Pons (tissue), 1 donor: ENCODE measurements around the gene RFX5.

ENCODE experiments used
- DNase-seq: peaks from one replicate; pipeline ENCODE4 v3.0.0-alpha.2; 2016; ENCODE audit warnings: low spot score

Gene RFX5

DNA sequence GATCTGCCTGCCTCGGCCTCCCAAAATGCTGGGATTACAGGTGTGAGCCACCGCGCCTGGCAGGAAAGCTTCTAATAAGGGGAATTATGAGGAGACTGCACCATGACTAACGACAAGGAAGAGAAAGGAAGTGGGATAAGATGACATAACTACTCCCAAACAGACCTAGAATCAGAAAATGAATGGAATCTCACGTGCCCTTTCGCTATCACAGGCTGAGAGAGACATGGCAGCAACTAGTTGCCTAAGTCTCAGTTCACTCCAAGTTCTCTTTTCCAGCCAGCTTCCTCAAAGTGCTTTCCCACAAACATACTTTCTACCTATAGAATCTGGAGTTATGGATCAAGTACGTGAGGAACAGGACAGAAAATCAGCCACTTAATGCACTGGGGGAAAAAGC, 21.8 kb downstream of the RFX5 start:
- no peak for DNase-seq

DNA sequence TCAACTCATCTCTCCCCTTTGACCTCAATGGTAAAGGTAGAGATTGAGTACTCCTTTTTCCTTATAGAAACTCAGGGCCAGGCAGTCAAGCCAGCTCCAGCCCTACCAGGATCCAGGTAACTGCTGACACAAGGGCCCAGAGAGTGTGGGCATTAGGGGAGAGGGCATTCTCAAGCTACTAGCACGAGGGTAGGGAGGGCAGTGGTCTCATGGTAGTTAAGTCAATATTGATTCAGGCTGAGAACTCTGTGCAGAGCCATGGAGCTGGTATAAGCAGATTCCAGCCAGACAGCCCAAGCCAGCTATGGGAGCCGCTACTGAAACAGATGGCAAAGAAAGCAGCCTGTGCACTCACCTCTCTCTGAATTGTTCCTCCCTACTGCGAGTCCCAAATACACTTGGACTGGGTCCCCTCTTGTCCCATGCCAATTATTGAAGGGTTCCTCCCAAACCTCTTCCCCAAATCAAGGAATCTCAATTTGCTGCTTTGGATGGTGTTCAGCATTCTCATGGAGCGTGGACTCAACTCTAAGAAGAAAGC, 22.6 kb downstream of the RFX5 start:
- no peak for DNase-seq

DNA sequence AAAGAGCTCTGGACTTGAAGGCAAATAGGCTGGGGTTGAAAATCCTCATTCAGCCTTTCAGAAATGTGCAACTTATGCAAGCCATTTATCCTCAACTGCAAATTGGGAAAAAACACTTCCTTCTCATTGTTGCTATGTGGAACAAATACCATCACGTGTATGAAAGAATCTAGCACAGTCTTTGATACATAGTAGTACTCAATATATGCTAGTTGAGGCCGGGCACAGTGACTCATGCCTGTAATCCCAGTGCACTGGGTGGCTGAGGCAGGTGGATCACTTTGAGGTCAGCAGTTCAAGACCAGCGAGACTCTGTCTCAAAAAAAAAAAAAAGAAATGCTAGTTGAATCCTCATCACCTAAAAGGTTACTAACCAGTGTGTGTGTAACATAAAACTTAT, 28.1 kb downstream of the RFX5 start:
- DNase-seq, result no peak

DNA sequence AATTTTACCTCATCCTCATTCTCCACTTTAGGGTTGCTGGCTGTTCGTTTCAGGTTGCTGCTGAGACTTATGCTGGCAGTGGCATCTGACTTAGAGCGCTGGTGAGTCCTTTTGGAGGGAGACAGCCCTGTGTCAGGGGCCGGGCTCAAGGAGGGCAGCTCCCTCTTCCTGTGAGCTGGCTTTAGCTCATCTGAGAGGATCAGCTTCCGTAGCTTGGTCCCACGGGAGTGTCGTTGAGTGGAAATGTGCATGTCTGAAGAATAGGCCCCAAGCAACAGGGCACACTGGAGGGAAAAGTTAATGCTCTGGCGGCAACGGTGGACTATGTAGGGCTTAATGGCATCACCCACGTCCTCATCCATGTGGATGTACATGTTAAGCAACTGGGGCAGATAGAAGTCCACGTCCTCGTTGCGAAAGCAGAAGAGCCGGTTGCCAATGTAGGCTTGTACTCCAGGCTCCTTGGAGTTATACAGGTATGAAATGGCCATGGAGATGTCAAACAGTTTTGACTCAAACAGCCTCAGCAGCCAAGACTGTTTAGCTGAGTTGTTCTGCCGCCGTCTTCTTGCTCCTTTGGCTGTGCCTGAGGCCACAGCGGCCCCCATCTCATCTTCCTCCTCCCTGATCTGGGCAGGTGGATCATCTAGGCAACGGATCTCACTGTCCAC, 31.4 kb downstream of the RFX5 start:
- DNase-seq, result no peak

DNA sequence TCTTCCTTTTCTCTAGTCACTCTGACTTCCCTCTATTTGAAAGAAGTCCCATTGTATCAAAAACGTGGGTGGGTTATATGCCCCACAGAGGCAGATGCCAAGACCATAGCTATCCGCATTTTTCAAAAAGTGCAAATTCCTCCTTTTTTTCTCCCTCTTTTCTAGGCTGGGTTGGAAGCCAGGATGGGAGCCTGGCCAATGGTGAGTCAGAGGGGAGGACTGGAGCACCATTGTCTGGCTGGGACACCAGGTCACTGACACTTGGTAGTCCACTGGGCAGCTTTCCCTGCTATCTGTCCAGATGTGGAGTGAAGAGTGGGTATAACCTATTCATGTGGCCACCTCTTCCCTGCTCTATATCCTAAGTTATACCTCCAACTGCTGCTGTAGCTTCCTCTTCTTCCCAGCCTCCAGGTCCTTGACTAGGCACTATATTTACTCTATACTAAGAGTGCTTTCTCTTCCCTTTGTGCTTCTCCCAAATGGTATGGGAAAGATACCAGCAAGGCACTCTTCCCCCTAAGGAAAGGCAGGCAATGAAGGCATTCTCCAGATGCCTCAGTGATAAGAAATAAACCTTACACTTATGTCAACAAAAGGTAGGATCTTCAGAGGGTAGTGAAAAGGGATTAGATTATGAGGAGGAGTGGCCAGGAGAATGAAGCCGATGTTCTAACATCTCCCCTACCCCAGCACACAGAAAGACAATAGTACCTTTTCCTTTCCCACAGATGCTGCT, 32.7 kb downstream of the RFX5 start:
- peak; percentile 98 for DNase-seq

DNA sequence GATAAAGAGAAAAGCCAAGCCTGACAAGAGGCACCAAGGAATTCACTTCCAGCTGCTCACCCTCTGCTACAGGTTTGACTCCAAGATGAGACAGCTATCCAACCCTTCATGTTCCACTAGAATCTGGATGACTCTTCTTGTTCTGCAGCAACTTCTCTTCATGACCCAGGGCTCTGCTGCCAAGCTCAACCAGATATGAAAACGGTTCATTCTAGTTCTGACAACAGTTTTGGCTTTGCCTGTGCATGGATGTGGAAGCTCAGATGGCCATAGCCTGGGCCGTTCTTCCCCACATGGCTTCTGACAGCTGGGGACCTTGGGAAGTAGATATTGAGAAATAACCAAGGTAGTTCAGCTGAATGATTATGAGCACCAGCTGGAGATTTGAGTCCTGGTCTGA, 33.6 kb downstream of the RFX5 start:
- peak; percentile 52 for DNase-seq

GRCh38 chr1:151312826-151313225, 34.2 kb downstream of the RFX5 start:
- no peak for DNase-seq

- no peak for DNase-seq
Measured at GRCh38 chr1:151312411-151312810, 34.6 kb downstream of the RFX5 start.

DNA sequence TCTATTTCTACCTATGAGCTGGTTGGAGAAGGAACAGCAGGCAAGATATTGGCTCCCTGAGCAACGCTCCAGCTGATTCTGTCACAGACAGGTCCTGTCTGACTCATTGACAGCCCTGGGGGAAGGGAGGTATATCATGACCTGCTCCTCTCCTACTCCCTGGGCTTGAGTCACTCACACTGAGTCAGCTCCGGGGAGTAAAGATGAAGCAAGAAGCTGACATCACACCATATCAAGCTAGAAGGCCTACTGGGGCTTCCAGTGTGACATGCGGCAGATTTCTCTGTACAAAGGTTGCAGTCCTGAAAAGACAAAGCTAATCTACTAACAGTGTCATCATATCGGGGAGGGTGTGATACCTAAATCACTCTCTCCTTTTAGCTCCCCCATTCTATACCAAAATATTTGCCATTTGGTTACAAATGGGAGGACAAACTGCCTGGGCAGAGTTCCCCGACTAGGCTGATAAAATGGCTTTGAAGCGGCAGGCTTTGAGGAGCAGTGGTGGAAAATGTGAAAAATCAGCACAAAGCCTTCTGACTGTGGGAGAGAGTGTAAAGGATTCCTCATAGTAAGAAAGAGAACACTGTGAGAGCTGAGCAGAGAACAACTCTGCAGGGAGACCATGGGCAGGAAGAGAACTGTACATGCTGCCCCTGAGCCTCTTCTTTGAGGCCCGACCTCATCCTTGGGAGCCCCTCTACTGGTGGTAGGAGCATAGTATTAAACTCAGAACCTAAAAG, 35.3 kb downstream of the RFX5 start:
- peak; percentile 53 for DNase-seq

DNA sequence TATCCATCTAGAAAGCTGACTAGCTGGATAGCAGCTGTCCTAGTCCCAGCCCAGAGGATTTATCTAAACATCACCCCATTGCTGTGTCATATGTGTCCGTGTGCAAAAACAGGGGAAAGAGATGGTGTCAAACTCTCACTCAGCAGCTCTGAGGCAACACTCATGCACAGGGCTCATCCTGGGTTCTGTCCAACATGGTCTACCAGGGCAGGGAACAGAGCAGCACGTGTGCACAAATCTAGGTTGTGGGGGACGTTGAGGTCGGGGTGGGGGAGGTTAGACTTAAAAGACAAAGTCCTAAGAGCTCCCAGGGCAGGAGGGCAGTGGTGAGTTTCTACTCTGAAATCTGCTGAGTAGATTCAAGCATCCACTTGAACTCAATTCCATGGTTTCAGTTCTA, 36.0 kb downstream of the RFX5 start:
- no peak for DNase-seq

GRCh38 chr1:151309811-151310323, 37.2 kb downstream of the RFX5 start:
- no peak for DNase-seq

DNA sequence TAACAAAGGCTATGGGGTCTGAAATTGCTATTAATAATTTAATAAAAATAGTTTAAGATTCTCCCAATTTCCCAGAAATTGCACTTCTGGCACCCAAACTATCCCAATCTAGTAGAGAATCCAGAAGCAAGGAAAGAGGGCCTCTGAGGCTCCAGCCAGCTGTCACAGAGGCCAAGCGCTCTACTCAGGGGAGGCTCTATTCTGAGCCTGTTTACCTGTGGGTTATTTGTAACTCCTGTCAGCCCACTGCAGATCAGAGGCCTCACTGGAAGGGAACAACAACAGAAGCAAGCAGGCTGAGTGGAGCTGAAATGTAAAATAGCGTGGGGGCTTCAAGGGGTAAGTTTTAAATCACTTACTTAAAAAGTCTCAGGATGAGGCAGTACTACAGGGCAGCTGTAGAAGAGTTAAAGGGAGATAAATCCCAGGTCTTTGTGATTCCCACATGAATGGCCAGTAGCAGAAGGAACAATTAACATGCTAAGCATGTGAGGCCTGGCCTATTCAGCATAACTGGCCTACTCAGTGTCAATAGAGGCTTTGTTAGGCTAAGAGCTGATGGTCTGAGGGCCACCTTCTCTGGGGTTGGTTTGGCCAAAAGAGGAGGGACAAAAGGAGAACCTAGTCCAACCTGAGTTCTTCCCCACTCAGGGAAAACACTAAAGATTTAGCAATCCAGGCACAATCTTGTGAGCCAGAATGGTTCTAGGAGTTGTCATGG, 52.1 kb downstream of the RFX5 start:
- DNase-seq, result peak; percentile 97

DNA sequence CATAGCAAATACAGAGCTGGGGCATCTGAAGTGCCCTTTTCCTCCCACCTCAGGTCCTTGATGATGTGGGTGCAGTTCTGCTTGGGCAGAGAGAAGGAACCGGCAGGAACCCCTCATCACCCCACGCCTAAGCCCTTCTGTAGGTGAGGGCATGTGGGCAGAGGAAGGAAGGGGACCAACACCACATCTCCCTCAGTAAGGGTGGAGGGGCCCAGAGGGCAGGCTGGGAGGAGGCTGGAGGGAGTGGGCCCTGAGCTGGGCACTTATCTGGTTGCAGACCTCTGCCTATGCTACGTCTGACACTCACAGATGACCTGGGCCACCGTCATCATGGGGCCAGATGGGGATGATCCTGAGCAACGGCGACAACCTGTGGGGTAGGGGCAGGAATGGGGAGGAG, 54.0 kb downstream of the RFX5 start:
- no peak for DNase-seq

DNA sequence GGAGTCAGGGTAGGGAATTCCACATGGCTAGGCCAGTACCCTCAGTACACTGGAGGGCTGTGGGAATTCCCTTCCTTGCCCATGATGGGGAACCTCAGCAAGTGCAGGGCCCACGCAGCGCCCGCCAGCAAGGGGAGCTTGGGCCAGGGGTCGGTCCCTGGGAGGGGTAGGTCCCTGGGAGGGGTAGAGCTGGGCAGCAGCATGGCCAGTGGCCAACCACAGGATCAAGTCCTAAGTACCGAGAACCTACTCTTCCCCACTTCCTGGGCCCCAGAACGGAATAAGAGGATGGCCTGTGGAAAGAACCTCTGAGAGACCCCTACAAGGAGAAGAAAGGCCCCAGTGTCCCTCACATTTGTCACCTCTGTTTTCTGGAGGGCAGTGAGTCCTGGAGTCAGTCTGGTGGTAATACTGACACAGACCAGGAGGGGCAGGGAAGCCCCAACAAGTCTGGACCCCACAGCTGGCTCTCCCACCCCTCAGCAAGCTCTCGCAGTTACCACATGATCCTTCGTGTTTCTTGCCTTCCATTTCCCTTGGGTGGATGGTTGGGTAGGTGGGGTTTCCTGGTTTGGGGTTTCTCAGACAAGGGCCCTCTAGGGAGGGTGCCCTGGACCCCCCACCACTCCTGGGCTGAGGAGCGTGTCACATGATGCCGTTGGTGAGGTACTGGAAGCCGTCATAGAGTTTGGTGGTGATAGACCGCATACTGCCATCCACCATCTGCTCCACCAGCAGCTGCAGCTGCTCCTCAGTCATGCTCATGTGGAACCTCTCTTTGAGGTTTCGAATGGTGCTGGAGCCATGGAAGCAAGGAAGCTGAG, 54.6 kb downstream of the RFX5 start:
- no peak for DNase-seq

DNA sequence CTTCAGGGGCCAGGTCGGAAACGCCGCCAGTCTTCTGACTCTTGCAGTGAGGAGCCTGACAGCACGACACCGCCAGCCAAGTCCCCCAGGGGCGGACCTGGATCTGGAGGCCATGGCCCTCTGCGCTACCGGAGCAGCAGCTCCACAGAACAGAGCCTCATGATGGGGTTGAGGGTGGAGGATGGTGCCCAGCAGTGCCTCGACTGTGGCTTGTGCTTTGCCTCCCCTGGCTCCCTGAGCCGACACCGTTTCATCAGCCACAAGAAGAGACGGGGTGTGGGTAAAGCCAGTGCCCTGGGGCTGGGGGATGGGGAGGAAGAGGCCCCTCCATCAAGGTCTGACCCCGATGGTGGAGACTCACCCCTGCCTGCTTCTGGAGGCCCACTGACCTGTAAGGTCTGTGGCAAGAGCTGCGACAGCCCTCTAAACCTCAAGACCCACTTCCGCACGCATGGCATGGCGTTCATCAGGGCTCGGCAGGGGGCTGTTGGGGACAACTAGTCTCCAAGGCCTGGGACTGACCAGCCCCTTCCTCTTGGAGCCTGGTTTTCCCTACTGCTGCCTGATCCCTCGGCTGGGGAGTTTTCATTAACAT, 56.2 kb downstream of the RFX5 start:
- DNase-seq, result no peak
